Activated CD4-positive, alpha-beta T cell treated with anti-CD3 and anti-CD28 coated beads for 36 hours (primary cell): Measurements from ENCODE around the gene NXN. TPM values are rescaled to one million over a fixed set of nuclear protein-coding genes. Genes with fewer than 3 reads are reported as not detected.
"Not testable (repeated sequence)": the region's sequence is repeated elsewhere in the genome, so short reads cannot be mapped to it uniquely, and the experiment has no call there.

Experiments used
- ATAC-seq: fragments of 200-7000 bp; cut with Tn5 transposase; one replicate; pipeline ENCODE4 v1.10.0; 2021; ENCODE audit warnings: mild to moderate bottlenecking, moderate library complexity
- CTCF ChIA-PET: fragments of 350-600 bp; sonication (Branson Sonifier 250); formaldehyde crosslinking; loops from one replicate; lab custom pipeline; 2021; ENCODE audit warnings: antibody characterized with exemption; lab: Charles Lee
- POLR2A ChIA-PET: fragments of 350-600 bp; sonication (Branson Sonifier 250); formaldehyde crosslinking; loops from one replicate; lab custom pipeline; 2021; ENCODE audit warnings: antibody characterized with exemption, inconsistent platforms; lab: Charles Lee
- DNase-seq: peaks from one replicate; pipeline ENCODE4 v3.0.0-alpha.2; 2020
- H3K27ac Mint-ChIP-seq: one replicate; pipeline ENCODE4 v1.8.0; 2021; ENCODE audit warnings: mixed read lengths
- H3K27me3 Mint-ChIP-seq: one replicate; pipeline ENCODE4 v1.8.0; 2021; ENCODE audit warnings: mixed read lengths
- H3K36me3 Mint-ChIP-seq: one replicate; pipeline ENCODE4 v1.8.0; 2021; ENCODE audit warnings: low read depth, mixed read lengths
- H3K4me1 Mint-ChIP-seq: one replicate; pipeline ENCODE4 v1.8.0; 2021; ENCODE audit warnings: mixed read lengths
- H3K4me3 Mint-ChIP-seq: one replicate; pipeline ENCODE4 v1.8.0; 2021; ENCODE audit warnings: mild to moderate bottlenecking, moderate library complexity, mixed read lengths
- H3K9me3 Mint-ChIP-seq: one replicate; pipeline ENCODE4 v1.8.0; 2021; ENCODE audit warnings: low read depth, mixed read lengths
- intact Hi-C, 2 experiments: fragments of 100-400 bp; cut with DNase I in 1 of 2; cut with micrococcal nuclease in 1 of 2; formaldehyde crosslinking; loops; one replicate each; pipeline versions ENCODE4 v1.14.2 to v1.15.1; 2022 to 2024; cut with DNase I, micrococcal nuclease
- total RNA-seq, 2 experiments: library from RNA; stranded (reverse); gene quantifications; one replicate each; pipeline ENCODE4 v1.2.3, GENCODE V29; 2021

NXN gene
- total RNA-seq, 2 experiments from 2014 or later = 0.93 to 1.4 TPM

DNA sequence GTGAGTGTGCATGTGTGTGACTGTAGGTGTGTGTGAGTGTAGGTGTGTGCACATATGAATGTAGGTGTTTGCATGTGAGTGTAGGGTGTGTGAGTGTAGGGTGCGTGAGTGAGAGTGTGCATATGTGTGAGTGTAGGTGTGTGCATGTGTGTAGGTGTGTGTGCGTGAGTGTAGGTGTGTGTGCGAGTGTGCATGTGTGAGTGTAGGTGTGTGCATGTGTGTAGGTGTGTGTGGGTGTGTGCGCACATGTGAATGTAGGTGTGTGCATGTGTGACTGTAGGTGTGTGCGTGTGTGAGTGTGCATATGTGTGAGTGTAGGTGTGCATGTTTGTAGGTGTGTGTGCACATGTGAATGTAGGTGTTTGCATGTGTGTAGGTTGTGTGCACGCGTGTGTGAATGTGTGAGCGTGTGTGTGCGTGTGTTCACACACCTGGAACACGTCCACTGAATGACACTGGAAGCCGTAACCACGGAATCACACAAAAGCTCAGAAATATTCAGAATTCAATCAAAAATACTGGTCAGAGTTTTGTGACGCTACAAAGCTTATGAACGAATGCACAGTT is 166.9 kb downstream of the NXN start:
- Mint-ChIP-seq H3K9me3 (no peaks in the 10 kb centered on the region), H3K4me1 (no peaks in the 10 kb centered on the region), H3K27ac (no peak overlapping the region), H3K27me3 (peaks cover 8% of the 10 kb centered on the region), H3K36me3 (no peaks in the 10 kb centered on the region), H3K4me3 (no peak overlapping the region)
- CTCF ChIA-PET = no interaction called here
- DNase-seq (no peak), ATAC-seq (no peak)
- intact Hi-C loops = no loop called here
- POLR2A ChIA-PET = no interaction called here

DNA sequence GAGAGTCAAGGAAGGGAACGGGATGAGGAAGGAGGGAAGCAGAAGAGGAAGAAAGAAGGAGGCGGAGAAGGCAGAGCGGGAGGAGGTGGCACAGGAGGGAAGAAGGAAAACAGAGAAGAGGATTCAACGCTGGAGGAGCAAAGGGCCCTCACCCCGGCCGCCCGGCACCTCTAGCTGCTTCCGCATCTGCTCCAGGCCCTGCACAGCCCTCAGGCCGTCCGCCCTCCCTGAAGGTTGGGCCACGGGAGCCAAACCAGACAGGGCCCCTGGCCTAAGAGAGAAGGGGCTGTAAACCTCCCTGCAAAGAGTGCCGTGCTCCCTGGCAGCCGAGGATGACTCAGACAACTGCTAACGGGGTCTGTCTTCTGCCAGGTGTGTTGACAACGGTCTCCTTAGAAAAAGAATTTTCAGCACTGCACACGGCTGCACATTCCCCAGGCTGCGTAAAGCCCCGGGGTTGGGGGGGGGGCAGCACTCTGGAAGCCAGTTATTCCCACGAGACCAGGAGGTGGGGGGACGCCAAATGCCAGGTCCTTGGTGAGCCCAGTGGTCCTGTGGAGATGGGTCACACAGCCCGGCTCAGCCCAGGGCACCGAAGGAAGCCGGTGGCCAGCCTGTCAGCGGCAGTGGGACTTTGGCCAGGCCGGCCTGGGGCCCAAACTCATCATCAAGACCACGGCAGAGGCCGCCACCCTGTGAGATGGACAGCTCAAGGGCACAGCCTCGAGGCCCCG is 168.4 kb downstream of the NXN start:
- H3K27ac Mint-ChIP-seq = no peak overlapping the region
- ATAC-seq (no peak), DNase-seq (no peak)
- CTCF ChIA-PET = no interaction called here
- intact Hi-C loops = no loop called here
- no peaks in the 10 kb centered on the region for H3K9me3 Mint-ChIP-seq
- peaks cover 8% of the 10 kb centered on the region for H3K27me3 Mint-ChIP-seq
- H3K4me1 Mint-ChIP-seq = no peaks in the 10 kb centered on the region
- no peak overlapping the region for H3K4me3 Mint-ChIP-seq
- POLR2A ChIA-PET = no interaction called here
- no peaks in the 10 kb centered on the region for H3K36me3 Mint-ChIP-seq

DNA sequence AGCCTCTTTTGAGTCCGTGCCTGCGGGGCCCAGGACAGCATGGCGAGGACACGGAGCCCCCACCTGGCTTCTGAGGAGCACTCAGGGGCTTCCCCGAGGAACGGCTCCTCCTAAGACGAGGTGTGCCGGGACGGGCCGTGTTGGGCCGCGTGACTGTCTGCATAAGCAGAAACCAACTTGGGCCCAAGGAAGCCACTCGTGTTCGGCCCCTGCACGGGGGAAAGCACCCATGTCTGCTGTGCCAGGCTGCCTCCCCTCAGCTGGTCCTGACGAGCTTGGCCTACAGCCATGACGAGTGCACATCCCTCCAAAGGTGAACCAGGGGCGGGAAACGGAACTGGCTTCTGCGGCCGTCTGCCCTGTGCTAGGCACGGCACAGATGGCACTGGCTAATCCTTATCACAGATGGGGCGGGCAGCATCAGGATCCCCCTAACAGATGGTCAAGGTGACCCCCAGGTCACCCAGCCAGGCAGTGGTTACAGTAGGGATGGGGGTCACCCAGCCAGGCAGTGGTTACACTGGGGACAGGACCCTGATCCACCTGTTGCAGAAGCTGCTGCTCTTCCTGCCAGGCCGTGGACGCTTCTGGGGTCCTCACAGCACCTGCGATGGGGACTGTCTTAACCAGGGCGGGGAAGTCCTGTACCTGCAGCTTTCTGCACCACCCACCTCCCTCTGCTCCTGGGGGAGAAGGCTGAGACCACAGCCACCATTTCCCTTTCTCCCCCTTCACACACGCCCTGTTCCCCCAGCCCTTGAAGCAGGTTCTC is 171.9 kb downstream of the NXN start:
- H3K27ac Mint-ChIP-seq = no peak overlapping the region
- H3K27me3 Mint-ChIP-seq = peaks cover 8% of the 10 kb centered on the region
- no peaks in the 10 kb centered on the region for H3K9me3 Mint-ChIP-seq
- H3K4me3 Mint-ChIP-seq = no peak overlapping the region
- DNase-seq (no peak), ATAC-seq (no peak)
- ChIA-PET CTCF (no interaction called here), POLR2A (no interaction called here)
- intact Hi-C loops = no loop called here
- H3K4me1 Mint-ChIP-seq = no peaks in the 10 kb centered on the region
- H3K36me3 Mint-ChIP-seq = no peaks in the 10 kb centered on the region

DNA sequence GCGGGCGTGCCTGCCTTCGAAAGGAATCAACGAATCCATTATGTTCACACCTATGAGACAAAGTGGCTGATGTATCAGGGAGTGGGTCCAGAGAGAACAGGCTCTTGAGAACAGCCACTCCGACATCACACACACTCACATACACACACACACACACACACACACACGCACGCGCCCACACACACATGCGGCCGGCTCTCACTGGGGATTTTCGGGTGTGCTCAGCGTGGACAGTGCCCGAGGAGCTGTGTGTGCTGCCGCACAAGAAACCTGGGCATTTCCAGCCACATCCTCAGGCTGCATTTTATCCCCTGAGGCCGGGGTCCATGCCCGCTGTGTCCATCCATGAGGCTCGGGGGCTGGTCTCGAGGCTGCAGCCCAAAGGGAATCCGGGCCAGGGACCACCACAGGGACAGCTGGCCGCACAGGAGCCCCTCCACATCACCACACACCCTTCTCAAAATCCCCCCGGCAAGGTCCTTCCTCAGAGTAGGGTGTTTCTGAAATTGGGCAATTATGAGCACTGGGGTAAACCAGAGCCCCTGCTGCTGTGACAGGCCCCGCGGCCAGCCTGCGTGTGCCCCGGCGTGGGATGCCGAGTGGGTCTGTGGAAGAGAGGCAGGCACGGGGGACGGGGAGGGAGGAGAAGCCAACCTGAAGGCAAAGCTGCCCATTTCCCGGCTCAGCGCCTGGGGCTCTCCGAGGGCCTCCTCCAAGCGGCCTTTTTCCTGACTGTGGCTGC is 172.6 kb downstream of the NXN start:
- H3K27ac Mint-ChIP-seq = no peak overlapping the region
- POLR2A ChIA-PET = no interaction called here
- H3K9me3 Mint-ChIP-seq = no peaks in the 10 kb centered on the region
- H3K4me3 Mint-ChIP-seq = no peak overlapping the region
- intact Hi-C loops = no loop called here
- DNase-seq = no peak
- CTCF ChIA-PET = no interaction called here
- H3K27me3 Mint-ChIP-seq = peaks cover 4% of the 10 kb centered on the region
- H3K36me3 Mint-ChIP-seq = no peaks in the 10 kb centered on the region
- no peak for ATAC-seq
- H3K4me1 Mint-ChIP-seq = no peaks in the 10 kb centered on the region

DNA sequence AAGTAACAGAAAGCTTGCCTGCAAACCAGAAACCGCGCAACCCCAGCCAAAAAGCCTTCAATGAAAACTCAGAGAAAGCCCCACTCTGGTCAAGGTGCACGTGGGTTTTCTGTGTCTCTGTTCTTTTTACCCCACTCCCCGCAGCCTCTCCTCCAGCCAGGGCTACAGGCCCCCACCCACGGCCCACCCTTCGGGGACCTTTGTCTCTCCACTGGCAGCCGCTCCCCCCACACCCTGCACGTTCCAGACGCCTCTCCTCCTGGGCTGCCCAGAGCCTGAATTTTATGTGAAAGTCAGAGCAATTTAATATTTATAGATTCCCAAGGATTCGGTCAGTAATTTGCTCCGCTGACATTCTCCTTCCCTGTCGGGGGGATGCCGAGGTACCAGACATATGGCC is 173.2 kb downstream of the NXN start:
- intact Hi-C loops = no loop called here
- Mint-ChIP-seq H3K9me3 (no peaks in the 10 kb centered on the region), H3K27ac (no peak overlapping the region), H3K4me1 (no peaks in the 10 kb centered on the region), H3K36me3 (no peaks in the 10 kb centered on the region), H3K27me3 (peaks cover 4% of the 10 kb centered on the region), H3K4me3 (no peak overlapping the region)
- POLR2A ChIA-PET = no interaction called here
- ATAC-seq = no peak
- DNase-seq = no peak
- CTCF ChIA-PET = no interaction called here

DNA sequence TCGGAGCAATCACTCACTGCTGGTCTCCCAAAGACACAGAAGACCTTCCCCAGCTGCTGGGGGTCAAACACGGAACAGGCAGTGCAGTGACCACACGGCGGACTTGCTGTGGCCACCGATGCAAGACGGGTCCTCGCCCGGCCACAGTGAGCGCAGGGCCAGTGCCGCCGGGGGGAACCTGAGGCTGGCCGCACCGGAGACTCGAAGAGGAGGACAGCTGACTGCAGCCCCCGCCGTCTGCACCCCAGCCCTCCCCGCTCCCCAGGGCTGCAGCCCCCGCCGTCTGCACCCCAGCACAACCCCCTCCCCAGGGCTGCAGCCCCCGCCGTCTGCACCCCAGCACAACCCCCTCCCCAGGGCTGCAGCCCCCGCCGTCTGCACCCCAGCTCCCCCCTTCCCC is 173.7 kb downstream of the NXN start:
- H3K36me3 Mint-ChIP-seq, intact Hi-C loops, H3K27me3 Mint-ChIP-seq, ATAC-seq, CTCF ChIA-PET, DNase-seq, H3K4me3 Mint-ChIP-seq, H3K27ac Mint-ChIP-seq, H3K9me3 Mint-ChIP-seq, H3K4me1 Mint-ChIP-seq, POLR2A ChIA-PET: not testable (repeated sequence)

DNA sequence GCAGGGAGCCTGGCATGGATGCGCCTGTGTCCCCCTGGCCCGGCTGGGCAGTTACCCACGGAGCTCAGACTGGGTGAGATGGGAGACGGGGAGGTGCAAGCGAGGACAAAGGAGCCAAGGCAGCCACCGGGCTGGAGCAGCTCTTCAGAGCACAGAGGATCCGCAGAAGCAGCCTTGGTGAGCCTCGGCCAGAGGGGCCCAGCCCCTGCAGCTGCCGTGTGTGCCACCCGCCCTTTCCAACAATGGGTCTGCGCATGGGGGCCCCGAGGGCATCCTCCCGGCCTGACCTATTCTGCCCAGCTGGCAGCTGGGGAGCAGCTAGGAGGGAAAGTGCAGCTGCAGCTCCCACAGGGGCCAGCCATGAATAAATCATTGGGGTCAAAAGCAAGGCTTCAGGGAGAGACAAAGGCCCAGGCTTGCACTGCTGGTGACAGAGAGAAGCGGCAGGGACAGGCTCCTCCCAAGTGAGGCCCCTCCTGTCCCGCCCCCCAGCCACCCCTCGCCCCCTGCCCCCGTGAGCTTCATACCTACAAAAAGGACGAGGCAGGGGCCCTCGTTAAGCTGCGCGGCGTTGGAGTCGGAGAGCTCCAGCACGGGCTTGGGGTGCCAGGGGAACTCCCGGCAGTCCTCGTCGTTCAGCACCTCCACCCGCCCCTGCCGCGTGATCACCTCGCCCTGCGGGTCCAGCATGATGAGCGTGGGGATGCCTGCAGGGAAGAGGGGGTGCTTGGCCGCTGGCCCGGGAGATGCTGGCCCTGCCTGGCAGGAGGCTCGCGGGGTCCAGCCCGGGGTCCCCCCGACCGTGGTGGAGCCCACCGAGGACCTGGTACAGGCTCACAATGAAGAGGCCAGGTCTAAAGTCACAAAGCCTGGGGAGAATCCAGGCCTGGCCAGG is 174.8 kb downstream of the NXN start:
- no peaks in the 10 kb centered on the region for H3K36me3 Mint-ChIP-seq
- no peak for ATAC-seq
- no peak overlapping the region for H3K27ac Mint-ChIP-seq
- no peaks in the 10 kb centered on the region for H3K4me1 Mint-ChIP-seq
- H3K9me3 Mint-ChIP-seq = no peaks in the 10 kb centered on the region
- intact Hi-C loops = no loop called here
- DNase-seq = no peak
- H3K27me3 Mint-ChIP-seq = peaks cover 4% of the 10 kb centered on the region
- H3K4me3 Mint-ChIP-seq = no peak overlapping the region
- POLR2A ChIA-PET = interaction anchor here (0.5 kb wide), 1 partner anchor 17 kb away, joined by 3 read pairs; no protein-coding TSS in a partner anchor
- CTCF ChIA-PET = no interaction called here

DNA sequence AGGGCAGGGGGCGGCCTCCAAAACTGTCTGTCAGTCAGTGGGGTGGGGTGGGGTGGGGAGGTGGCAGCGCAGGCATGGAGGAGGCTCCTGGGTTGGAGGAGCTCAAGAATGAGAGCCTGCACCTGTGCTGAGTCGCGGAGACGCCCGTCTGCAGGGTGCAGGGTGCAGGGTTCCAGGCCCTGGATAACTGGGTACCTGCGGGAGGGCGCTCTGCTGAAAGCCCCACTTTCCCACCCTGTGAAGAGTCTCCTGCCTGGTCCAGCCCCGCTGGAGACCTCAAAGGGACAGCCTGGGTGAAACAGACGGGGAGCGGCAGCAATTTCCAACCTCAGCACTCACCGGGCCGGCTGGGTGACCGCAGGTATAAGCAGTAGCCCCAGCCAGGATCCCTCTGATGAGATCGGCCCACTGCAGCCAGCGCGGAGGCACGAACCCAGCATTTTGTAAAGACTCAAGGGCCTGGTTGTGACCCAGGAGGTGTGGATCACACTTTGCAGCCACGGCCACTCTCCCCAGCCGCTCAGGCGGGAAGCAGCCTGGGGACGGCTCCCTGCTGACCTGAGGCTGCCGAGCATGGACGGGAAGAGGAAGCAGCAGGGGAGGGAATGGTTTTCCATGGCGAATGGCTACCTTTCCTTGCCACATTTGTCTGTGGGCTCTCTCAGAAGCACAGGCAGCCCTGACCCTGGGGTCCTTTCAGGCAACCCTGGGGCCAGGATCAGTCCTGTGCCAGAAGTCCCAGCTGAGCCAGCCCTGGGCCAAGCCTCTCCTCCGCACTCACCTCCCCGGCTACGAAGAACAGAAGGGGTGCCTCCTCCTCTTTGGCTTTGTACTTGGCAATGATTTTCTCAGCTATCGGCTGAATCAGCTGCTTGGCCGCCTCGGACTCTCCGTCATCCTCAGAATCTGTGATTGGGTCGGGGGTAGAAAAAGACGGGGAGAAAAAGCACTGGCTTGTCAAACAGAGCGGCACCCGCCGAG is 176.4 kb downstream of the NXN start:
- Mint-ChIP-seq H3K36me3 (no peaks in the 10 kb centered on the region), H3K27ac (no peak overlapping the region), H3K4me1 (no peaks in the 10 kb centered on the region), H3K4me3 (no peak overlapping the region), H3K27me3 (no peaks in the 10 kb centered on the region), H3K9me3 (no peaks in the 10 kb centered on the region)
- POLR2A ChIA-PET = no interaction called here
- intact Hi-C loops = no loop called here
- ATAC-seq (no peak), DNase-seq (no peak)
- CTCF ChIA-PET = interaction anchor here (0.6 to 0.8 kb wide), 3 partner anchors 9 to 190 kb away, joined by 3 read pairs; no protein-coding TSS in a partner anchor

DNA sequence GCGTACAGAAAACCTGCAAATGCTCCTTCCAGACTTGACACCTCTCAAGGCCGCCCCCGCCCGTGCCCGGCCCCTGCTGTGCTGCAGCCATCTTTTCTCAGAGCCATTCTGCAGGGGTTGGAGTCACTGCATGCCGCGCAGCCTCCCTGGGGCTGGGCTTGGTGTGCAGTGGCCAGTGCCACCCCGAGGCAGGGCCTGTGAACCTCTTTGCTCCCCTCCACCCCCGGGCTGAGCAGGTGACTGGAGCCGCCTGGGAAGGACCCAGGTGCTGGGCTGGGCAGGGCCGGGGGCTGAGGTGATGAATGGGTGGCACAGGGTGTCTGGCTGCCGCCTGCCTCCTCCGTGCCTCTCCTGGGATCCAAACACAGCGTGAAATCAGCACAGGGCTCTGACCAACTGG is 177.1 kb downstream of the NXN start:
- POLR2A ChIA-PET = interaction anchor here (0.5 kb wide), 1 partner anchor 10 kb away, joined by 3 read pairs; no protein-coding TSS in a partner anchor
- intact Hi-C loops = no loop called here
- H3K36me3 Mint-ChIP-seq = no peaks in the 10 kb centered on the region
- DNase-seq = no peak
- no peaks in the 10 kb centered on the region for H3K27me3 Mint-ChIP-seq
- no peak for ATAC-seq
- no peak overlapping the region for H3K4me3 Mint-ChIP-seq
- CTCF ChIA-PET = no interaction called here
- H3K9me3 Mint-ChIP-seq = no peaks in the 10 kb centered on the region
- H3K27ac Mint-ChIP-seq = no peak overlapping the region
- no peaks in the 10 kb centered on the region for H3K4me1 Mint-ChIP-seq

DNA sequence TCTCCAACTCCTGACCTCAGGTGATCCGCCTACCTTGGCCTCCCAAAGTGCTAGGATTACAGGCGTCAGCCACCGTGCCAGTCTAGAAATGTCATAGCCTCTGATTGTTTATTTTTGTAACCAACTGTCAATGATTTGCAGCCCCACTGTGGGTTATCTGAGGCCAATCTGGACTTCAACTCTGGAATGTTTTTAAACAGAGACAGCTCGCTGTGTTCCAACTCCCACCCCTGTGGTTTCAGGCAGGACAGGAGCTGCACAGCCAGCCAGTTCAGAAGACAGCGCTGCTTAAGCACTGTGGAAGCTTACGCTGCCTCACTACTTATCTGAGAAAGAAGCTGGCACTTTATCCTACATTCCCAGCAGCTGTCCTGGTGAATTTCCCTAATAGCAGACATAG is 177.9 kb downstream of the NXN start:
- H3K4me1 Mint-ChIP-seq = no peaks in the 10 kb centered on the region
- no peaks in the 10 kb centered on the region for H3K9me3 Mint-ChIP-seq
- no peaks in the 10 kb centered on the region for H3K36me3 Mint-ChIP-seq
- no peak overlapping the region for H3K27ac Mint-ChIP-seq
- H3K4me3 Mint-ChIP-seq = no peak overlapping the region
- CTCF ChIA-PET = no interaction called here
- no peaks in the 10 kb centered on the region for H3K27me3 Mint-ChIP-seq
- DNase-seq (no peak), ATAC-seq (no peak)
- POLR2A ChIA-PET = no interaction called here
- intact Hi-C loops = no loop called here
